Nephron progenitor cell (in vitro differentiated cells): Measurements from ENCODE around the gene DLL1.

Experiments used
- DNase-seq: peaks from one replicate; pipeline ENCODE4 v3.0.0; 2021
- H3K27ac Mint-ChIP-seq: 2 replicates; pipeline ENCODE4 v1.8.0; 2021; ENCODE audit warnings: mild to moderate bottlenecking, moderate library complexity, mixed read lengths
- H3K27me3 Mint-ChIP-seq: 2 replicates; pipeline ENCODE4 v1.8.0; 2021; ENCODE audit warnings: mild to moderate bottlenecking, low read depth, mixed read lengths; ENCODE audit not compliant: poor library complexity
- H3K36me3 Mint-ChIP-seq: 2 replicates; pipeline ENCODE4 v1.8.0; 2021; ENCODE audit warnings: low read depth, mixed read lengths
- H3K4me1 Mint-ChIP-seq: 2 replicates; pipeline ENCODE4 v1.8.0; 2021; ENCODE audit warnings: mixed read lengths
- H3K4me3 Mint-ChIP-seq: 2 replicates; pipeline ENCODE4 v1.8.0; 2021; ENCODE audit warnings: mild to moderate bottlenecking, moderate library complexity, mixed read lengths
- H3K9me3 Mint-ChIP-seq: 2 replicates; pipeline ENCODE4 v1.8.0; 2021; ENCODE audit warnings: mild to moderate bottlenecking, moderate library complexity, mixed read lengths
- CTCF ChIP-seq: fragments of 200-600 bp; sonication (generic); IDR thresholded peaks from 2 replicates; pipeline ENCODE4 v1.5.0; 2021; ENCODE audit warnings: antibody characterized with exemption

Gene DLL1

GRCh38 chr6:170286246-170286933 lies 4.5 kb downstream of the DLL1 start:
- DNase-seq, result peak; percentile 66
- Mint-ChIP-seq H3K9me3 (no peaks in the 10 kb centered on the region), H3K27me3 (peaks cover 25% of the 10 kb centered on the region), H3K36me3 (peaks cover 50% of the 10 kb centered on the region), H3K4me3 (peak overlapping the region; percentile 90), H3K27ac (no peak overlapping the region), H3K4me1 (peaks cover 49% of the 10 kb centered on the region)
- TF ChIP-seq CTCF, result no peak

DNA sequence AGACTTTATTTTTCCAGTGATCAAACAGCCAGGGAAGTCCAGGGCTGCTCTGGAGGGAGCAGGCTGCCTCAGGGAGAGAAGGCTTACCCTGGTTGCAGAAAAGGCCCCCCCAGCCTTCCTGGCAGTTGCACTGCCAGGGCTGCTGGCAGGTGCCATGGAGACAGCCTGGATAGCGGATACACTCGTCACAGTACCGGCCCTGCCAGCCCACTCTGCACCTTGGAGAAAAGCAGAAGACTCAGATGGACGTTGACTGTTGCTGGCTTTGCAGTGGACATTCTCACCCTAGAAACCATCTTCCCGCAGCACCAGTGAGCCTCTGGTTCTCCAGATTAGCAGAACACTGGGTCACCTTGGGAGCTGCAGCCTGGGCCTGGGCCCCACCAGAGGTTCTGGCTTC lies 5.4 kb downstream of the DLL1 start:
- Mint-ChIP-seq H3K27ac (no peak overlapping the region), H3K27me3 (peaks cover 25% of the 10 kb centered on the region), H3K4me3 (peak overlapping the region; percentile 35), H3K4me1 (peaks cover 58% of the 10 kb centered on the region), H3K36me3 (peaks cover 59% of the 10 kb centered on the region), H3K9me3 (no peaks in the 10 kb centered on the region)
- DNase-seq, result no peak
- no peak for TF ChIP-seq CTCF

DNA sequence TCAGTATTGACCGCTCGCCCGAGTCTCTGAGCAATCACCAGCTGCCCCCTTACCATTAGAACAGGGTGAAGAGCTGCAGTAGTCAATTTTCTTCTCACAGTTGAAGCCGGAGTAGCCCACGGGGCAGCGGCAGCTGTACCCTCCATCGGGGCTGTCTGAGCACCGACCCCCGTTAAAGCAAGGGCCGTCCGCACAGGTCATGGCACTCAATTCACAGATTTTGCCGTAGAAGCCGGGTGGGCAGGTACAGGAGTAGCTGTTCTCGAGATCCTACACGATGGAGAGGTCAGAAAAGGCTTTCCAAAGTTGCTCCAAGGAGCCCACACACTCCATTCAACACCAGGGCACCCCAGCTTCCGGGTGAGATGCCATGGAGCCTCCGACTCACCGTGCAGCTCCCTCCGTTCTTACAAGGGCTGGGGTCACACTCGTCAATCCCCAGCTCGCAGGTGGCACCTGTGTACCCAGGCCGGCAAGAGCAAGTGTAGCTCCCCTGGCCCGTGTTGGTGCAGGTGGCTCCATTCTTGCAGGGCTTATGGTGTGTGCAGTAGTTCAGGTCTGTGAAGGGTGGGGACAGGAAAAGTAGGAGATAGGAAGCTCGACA lies 5.9 kb downstream of the DLL1 start:
- no peak for DNase-seq
- peak overlapping the region; percentile 35 for H3K4me3 Mint-ChIP-seq
- no peak overlapping the region for H3K27ac Mint-ChIP-seq
- no peak for TF ChIP-seq CTCF
- peaks cover 62% of the 10 kb centered on the region for H3K36me3 Mint-ChIP-seq
- H3K27me3 Mint-ChIP-seq, result peaks cover 20% of the 10 kb centered on the region
- H3K9me3 Mint-ChIP-seq, result no peaks in the 10 kb centered on the region
- peaks cover 63% of the 10 kb centered on the region for H3K4me1 Mint-ChIP-seq

- DNase-seq, result no peak
- TF ChIP-seq CTCF, result no peak
- no peak overlapping the region for H3K4me3 Mint-ChIP-seq
- H3K36me3 Mint-ChIP-seq, result peaks cover 64% of the 10 kb centered on the region
- H3K27ac Mint-ChIP-seq, result peak overlapping the region; percentile 68
- H3K27me3 Mint-ChIP-seq, result peaks cover 20% of the 10 kb centered on the region
- peaks cover 70% of the 10 kb centered on the region for H3K4me1 Mint-ChIP-seq
- no peaks in the 10 kb centered on the region for H3K9me3 Mint-ChIP-seq
Observed at GRCh38 chr6:170284126-170284773, 6.6 kb downstream of the DLL1 start.

DNA sequence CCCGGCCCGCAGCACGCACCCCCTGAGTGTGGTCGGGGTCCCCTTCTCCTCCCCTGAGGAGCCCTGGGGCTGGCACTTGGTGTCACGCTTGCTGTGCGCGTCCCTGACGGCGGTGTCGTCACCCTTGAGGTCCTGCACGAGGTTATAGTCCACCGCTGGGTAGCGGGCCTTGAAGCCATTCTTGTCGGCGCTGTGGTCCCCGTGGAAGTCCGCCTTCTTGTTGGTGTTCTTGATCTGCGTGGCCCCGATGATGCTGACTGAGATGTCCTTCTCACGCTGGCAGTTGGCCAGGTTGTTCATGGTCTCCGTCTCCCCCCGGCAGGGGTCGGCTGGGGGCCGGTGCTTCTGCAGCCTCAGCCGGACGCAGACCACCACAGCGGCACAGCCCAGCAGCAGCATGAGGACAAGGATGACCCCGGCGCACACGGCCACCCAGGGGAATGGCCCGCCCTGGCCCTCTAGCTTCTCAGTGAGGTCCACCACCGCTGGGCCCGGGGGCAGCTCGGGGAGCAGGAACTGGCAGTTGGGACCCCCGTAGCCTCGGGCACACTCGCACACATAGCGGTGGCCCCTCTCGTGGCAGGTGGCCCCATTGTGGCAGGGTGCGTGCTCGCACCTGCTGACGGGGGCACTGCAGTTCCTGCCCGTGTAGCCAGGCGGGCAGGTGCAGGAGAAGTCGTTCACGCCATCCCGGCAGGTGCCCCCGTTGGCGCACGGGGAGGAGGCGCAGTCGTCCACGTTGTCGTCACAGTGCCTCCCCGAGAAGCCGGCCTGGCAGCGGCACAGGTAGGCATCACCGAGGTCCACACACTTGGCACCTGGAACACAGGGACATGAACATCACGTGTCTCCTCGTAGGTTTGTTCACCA lies 7.4 kb downstream of the DLL1 start:
- DNase-seq, result no peak
- Mint-ChIP-seq H3K4me3 (no peak overlapping the region), H3K4me1 (peaks cover 72% of the 10 kb centered on the region), H3K9me3 (no peaks in the 10 kb centered on the region), H3K36me3 (peaks cover 60% of the 10 kb centered on the region), H3K27me3 (peaks cover 14% of the 10 kb centered on the region), H3K27ac (no peak overlapping the region)
- TF ChIP-seq CTCF, result no peak
